ENCODE results near the gene IFI27L2.

Gene IFI27L2

DNA sequence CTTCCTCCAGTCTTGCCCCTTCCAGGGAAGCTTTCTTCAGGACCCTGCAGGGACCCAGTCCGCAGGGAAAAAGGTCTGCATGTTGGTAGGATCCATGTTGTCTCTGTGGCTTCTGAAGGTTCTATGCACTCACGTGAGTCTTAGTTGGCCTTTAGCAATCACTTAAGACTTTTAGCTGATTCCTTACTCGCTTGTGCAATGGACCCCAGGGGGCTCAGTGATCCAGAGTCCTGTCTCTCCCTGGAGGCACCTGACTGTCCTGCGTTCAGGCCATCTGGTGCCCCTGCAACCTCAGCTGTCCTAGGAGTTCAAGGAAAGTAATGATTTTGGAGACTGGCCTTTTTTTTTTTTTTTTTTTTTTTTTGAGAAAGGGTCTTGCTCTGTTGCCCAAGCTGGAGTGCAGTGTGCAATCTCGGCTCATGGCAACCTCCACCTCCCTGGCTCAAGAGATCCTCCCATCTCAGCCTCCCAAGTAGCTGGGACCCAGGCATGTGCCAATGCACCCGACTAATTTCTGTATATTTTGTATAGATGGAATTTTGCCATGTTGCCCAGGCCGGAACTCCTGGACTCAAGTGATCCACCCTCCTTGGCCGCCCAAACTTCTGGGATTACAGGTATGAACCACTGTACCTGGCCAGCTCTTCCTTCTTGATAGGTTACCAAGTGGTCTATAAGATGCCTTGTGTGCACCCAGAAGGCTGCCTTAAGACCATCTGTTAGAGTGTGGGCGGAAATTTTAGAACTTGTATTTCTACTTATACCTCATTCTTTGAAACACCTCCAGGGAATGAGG, 4.6 kb downstream of the IFI27L2 start:
- H3K4me3 ChIP-seq (ENCODE audit: low read length), result no peak overlapping the region
- DNase-seq (ENCODE audit: low read depth), result no peak
- TF ChIP-seq, protein P1, sequence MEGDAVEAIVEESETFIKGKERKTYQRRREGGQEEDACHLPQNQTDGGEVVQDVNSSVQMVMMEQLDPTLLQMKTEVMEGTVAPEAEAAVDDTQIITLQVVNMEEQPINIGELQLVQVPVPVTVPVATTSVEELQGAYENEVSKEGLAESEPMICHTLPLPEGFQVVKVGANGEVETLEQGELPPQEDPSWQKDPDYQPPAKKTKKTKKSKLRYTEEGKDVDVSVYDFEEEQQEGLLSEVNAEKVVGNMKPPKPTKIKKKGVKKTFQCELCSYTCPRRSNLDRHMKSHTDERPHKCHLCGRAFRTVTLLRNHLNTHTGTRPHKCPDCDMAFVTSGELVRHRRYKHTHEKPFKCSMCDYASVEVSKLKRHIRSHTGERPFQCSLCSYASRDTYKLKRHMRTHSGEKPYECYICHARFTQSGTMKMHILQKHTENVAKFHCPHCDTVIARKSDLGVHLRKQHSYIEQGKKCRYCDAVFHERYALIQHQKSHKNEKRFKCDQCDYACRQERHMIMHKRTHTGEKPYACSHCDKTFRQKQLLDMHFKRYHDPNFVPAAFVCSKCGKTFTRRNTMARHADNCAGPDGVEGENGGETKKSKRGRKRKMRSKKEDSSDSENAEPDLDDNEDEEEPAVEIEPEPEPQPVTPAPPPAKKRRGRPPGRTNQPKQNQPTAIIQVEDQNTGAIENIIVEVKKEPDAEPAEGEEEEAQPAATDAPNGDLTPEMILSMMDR (conservative IDR thresholded peaks at IDR 0.05; ENCODE audit: low read length), result no peak

DNA sequence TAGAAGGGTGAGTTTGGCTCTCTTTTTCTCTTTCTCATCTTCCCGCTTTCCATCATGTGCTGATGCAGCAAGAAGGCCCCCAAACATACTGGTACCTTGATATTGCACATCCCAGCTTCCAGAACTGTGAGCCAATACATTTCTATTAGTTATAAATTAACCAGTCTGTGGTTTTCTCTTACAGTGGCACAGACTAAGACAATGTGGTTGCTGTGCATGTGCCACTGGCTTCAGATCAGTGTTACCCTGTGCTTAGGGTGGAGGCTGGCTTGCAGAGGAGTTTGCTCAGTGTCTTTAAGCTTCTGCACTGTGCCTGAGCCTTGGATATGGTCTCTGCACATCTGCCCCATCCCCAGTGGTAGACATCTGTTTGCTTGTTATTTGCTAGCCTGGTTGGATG, 5.5 kb downstream of the IFI27L2 start:
- TF ChIP-seq, protein P1 (conservative IDR thresholded peaks at IDR 0.05; ENCODE audit: low read length), result no peak
- no peak overlapping the region for H3K4me3 ChIP-seq (ENCODE audit: low read length)
- DNase-seq (ENCODE audit: low read depth), result no peak

DNA sequence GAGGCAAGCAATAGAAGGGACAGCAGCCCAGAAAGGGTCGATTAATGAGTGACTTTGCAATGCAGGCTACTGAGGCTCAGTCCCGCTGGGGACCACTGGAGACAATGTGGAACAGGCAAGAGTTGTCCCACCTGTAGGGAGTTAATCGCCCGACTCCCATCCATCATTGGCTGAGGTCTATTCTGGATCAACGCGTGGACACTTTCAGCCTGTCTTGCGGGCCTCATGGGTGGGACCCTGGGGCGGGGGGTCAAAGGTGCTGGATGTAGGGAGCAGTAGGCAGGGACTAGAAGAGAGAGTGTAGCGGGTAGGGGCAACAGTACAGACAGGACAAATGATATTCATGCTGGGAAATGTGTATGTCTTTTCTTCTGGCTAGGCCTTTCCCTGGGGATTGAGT, 6.1 kb downstream of the IFI27L2 start:
- DNase-seq (ENCODE audit: low read depth), result no peak
- H3K4me3 ChIP-seq (ENCODE audit: low read length), result no peak overlapping the region
- TF ChIP-seq, protein P1 (conservative IDR thresholded peaks at IDR 0.05; ENCODE audit: low read length), result no peak

DNA sequence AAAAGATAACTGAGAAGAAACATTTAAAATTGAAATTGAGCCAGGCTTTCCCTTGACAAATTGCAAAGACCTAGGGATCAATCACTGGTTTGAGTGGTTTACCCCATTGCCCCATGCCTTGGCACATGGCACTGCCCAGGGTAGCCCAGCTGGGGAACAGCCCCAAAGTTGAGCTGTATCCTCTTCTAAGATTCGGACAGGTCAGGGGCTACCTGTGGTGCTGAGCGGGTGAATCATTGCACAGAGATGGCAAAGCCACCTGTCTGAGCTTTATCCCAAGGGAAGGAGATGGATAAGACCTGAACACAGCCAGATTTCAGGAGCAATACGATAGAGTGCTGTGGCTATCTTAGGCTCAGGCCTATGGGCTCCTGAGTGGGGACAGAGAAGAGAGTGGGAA, 7.0 kb downstream of the IFI27L2 start:
- no peak overlapping the region for H3K4me3 ChIP-seq (ENCODE audit: low read length)
- TF ChIP-seq, protein P1 (conservative IDR thresholded peaks at IDR 0.05; ENCODE audit: low read length), result no peak

DNA sequence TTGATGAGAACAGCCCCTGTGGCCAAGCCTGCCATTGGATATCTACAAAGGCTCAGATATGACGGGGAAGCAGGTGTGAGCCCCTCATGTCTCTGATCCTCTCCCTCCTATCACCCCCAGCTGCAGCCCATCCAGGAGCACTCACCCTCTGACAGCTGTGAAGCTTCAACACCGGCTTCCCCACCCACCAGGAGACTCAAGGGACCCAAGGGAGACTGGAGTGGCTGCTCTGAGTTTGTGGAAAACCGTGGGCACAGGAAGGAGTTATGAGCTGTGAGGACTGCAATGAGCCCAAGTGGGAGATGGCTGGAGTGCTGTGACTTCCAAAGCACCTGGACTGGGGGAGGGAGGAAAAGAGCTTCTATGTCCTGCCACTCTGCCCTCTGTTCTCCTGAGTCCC, 7.9 kb downstream of the IFI27L2 start:
- TF ChIP-seq, protein P1 (conservative IDR thresholded peaks at IDR 0.05; ENCODE audit: low read length), result no peak
- no peak overlapping the region for H3K4me3 ChIP-seq (ENCODE audit: low read length)
- no peak for DNase-seq (ENCODE audit: low read depth)

More for the DNA sequence above, 7.0 kb downstream of the IFI27L2 start:
- no peak for DNase-seq (ENCODE audit: low read depth)

DNA sequence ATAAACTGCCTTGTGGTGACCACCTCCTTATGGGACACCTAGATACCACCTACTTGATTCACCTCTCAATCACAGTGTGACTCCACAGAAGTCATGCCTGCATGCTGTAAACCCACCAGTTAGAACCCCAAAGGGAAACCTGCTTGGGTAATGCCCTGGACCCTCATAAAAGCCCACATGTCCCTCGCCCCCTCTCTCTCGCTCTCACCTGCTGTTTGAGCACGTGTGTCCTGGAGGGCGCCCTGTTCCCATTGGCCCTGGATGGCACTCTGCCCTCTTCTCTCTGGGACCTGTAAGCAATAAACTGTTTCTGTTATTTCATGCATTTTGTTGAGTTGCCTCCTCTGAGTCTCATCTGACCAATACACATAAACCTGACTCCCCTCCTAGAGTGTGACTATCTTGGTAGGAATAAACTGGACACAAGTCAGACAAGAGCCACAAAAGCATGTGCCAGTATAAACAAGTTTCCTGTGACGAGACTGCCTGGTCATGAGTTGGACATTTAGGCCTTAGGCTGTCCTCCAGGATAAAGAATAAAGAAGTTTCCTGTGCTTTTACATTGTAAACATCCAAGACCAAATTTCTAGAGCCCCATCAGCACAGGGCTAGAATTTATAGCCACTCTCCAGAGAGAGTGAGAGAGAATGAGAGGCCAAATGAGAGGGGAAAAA, 8.6 kb downstream of the IFI27L2 start:
- TF ChIP-seq, protein P1 (conservative IDR thresholded peaks at IDR 0.05; ENCODE audit: low read length), result no peak
- peak; percentile 64 for DNase-seq (ENCODE audit: low read depth)
- no peak overlapping the region for H3K4me3 ChIP-seq (ENCODE audit: low read length)

DNA sequence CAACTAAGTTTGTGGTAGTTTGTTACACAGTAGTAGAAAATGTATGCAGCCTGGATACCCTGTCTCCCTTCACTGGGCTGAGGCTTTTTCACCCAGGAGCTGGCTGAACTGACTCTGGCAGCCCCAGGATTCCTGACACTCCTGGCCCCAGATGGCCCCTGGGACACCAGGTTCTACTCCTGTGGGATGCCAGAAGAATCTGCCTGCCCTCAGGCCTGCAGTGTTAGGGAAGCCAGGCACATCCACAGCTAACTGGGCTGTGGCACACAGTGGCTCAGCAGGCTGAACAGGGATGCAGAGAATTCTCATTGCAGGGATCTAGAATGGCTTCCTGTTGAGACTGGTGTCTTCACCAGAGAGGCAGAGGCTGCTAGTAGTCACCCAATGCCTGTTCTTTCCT, 10.3 kb downstream of the IFI27L2 start:
- no peak for DNase-seq (ENCODE audit: low read depth)
- H3K4me3 ChIP-seq (ENCODE audit: low read length), result no peak overlapping the region
- TF ChIP-seq, protein P1 (conservative IDR thresholded peaks at IDR 0.05; ENCODE audit: low read length), result no peak

Measured in AG10803 (cell line).